HuH-7.5 (cell line): ENCODE results near the gene PAMR1.

ENCODE experiments used
- DNase-seq: peaks from one replicate; pipeline ENCODE4 v3.0.0; 2011; ENCODE audit warnings: low spot score

The PAMR1 gene

GRCh38 chr11:35398881-35399280 is 126.5 kb downstream of the PAMR1 start:
- no peak for DNase-seq

- DNase-seq: no peak
These were observed 130.5 kb downstream of the PAMR1 start for GRCh38 chr11:35394941-35395340.

- DNase-seq: no peak
These were observed 132.3 kb downstream of the PAMR1 start for GRCh38 chr11:35393098-35393497.

- DNase-seq: peak; percentile 49
These were observed 133.3 kb downstream of the PAMR1 start for GRCh38 chr11:35391922-35392688.

GRCh38 chr11:35390737-35391682 is 134.4 kb downstream of the PAMR1 start:
- DNase-seq: no peak

- DNase-seq: no peak
These were observed 135.4 kb downstream of the PAMR1 start for GRCh38 chr11:35389897-35390465.

- no peak for DNase-seq
These were observed 136.3 kb downstream of the PAMR1 start for GRCh38 chr11:35389112-35389511.

DNA sequence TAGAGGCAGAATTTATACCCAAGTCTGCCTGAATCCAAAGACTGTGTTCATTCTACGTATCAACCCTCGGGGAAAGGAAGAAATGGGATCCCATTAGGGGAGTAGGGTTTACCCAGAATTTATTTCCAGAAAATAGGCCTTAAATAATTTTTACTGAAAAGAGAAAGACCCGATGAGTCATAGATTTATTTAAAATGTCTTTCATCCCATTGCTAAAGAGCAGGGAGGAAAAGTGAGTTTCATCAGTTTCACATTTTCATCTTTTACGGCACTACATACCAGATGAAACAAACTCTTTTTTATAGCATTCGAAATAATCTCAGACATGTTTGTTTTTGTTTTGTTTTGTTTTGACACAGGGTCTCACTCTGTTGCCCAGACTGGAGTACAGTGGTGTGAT is 137.4 kb downstream of the PAMR1 start:
- DNase-seq: no peak

GRCh38 chr11:35387111-35387982 is 138.1 kb downstream of the PAMR1 start:
- DNase-seq: no peak

DNA sequence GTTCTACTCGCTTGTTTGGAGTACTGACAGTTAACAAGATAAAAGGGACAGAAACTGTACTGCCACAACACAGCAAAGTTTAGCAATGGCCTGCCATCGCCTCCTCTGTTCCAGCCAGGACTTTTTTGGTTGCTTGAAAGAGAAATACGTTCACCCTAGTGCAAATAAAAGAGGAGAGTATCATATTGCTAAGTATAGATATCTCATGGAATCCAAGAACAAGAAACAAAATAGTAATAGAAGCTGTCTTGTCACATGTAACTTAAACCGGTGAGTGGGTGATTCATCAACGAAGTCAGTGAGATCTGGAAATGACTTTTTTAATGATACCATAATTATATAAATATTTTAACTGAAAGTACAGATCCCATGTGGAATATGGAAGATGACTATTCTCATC is 141.5 kb downstream of the PAMR1 start:
- DNase-seq: no peak
